Right lobe of liver (tissue), 4 donors: ENCODE results near the gene SIK3.

Experiments
- CTCF ChIP-seq, 4 donors: fragments of 200-600 bp in 3 of 4; fragments of 450-650 bp in 1 of 4; IDR thresholded peaks; one replicate each; pipeline versions ENCODE4 v1.5.1 to v1.8.0; 2016 to 2022; ENCODE audit warnings: antibody characterized with exemption in 4 of 4, mild to moderate bottlenecking in 2 of 4
- POLR2A ChIP-seq: fragments of 450-650 bp; IDR thresholded peaks from one replicate; pipeline ENCODE4 v1.6.1; 2017; ENCODE audit warnings: antibody characterized with exemption, mild to moderate bottlenecking
- donor health status: DM: no; HTN: no; CAD: no.
- donor health status: DM: no; HTN: no; CAD: no.
- donor health status: DM: no; HTN: yes; CAD: no.

- TF ChIP-seq CTCF (IDR thresholded peaks at IDR 0.05) (peak; percentile 65 to 76 (median 74)), POLR2A (no peak)
Measured at GRCh38 chr11:116879800-116880625, 218.2 kb downstream of the SIK3 start.
